ENCODE data around the gene RANBP9.

Gene RANBP9

GRCh38 chr6:13668291-13668928 is 43.2 kb downstream of the RANBP9 start:
- Histone ChIP-seq H3K4me1 (ENCODE audit: control insufficient read depth, low read length) (peaks cover 30% of the 10 kb centered on the region), H3K9me3 (ENCODE audit: control insufficient read depth, insufficient read depth, low read length) (no peaks in the 10 kb centered on the region), H3K9me2 (replicated peaks; ENCODE audit: control insufficient read depth, low read length) (no peaks in the 10 kb centered on the region), H3K4me2 (ENCODE audit: low read length) (no peak overlapping the region), H3F3A (ENCODE audit: control insufficient read depth, insufficient read depth) (no peaks in the 10 kb centered on the region), H3K27ac (ENCODE audit: low read depth, low read length) (no peak overlapping the region), H3K27me3 (ENCODE audit: control insufficient read depth, low read length) (no peaks in the 10 kb centered on the region), H3K79me2 (ENCODE audit: control insufficient read depth, low read length) (peaks cover 100% of the 10 kb centered on the region), H4K20me1 (ENCODE audit: control insufficient read depth, insufficient read depth, low read depth, low read length) (peaks cover 5% of the 10 kb centered on the region; the same call in 1 of the 2 replicates), H3K36me3 (ENCODE audit: control insufficient read depth, low read length) (peaks cover 5% of the 10 kb centered on the region; the same call in 1 of the 2 replicates), H3K4me3 (ENCODE audit: low read length) (no peak overlapping the region)
- TF ChIP-seq CTCF (IDR thresholded peaks at IDR 0.05; ENCODE audit: low read depth, low read length, poor library complexity, severe bottlenecking), result no peak
- no peak for TF ChIP-seq EZH2phosphoT487 (IDR thresholded peaks at IDR 0.05; ENCODE audit: borderline replicate concordance, low read length)

GRCh38 chr6:13667655-13668054 is 44.0 kb downstream of the RANBP9 start:
- TF ChIP-seq EZH2phosphoT487 (IDR thresholded peaks at IDR 0.05; ENCODE audit: borderline replicate concordance, low read length) (no peak), CTCF (IDR thresholded peaks at IDR 0.05; ENCODE audit: low read depth, low read length, poor library complexity, severe bottlenecking) (no peak)
- Histone ChIP-seq H3K4me2 (ENCODE audit: low read length) (no peak overlapping the region), H3K27ac (ENCODE audit: low read depth, low read length) (no peak overlapping the region), H3K36me3 (ENCODE audit: control insufficient read depth, low read length) (peaks cover 5% of the 10 kb centered on the region; the same call in 1 of the 2 replicates), H4K20me1 (ENCODE audit: control insufficient read depth, insufficient read depth, low read depth, low read length) (peaks cover 5% of the 10 kb centered on the region; the same call in 1 of the 2 replicates), H3K27me3 (ENCODE audit: control insufficient read depth, low read length) (no peaks in the 10 kb centered on the region), H3K9me2 (replicated peaks; ENCODE audit: control insufficient read depth, low read length) (no peaks in the 10 kb centered on the region), H3F3A (ENCODE audit: control insufficient read depth, insufficient read depth) (no peaks in the 10 kb centered on the region), H3K4me3 (ENCODE audit: low read length) (no peak overlapping the region), H3K79me2 (ENCODE audit: control insufficient read depth, low read length) (peaks cover 100% of the 10 kb centered on the region), H3K9me3 (ENCODE audit: control insufficient read depth, insufficient read depth, low read length) (no peaks in the 10 kb centered on the region), H3K4me1 (ENCODE audit: control insufficient read depth, low read length) (peaks cover 36% of the 10 kb centered on the region)

DNA sequence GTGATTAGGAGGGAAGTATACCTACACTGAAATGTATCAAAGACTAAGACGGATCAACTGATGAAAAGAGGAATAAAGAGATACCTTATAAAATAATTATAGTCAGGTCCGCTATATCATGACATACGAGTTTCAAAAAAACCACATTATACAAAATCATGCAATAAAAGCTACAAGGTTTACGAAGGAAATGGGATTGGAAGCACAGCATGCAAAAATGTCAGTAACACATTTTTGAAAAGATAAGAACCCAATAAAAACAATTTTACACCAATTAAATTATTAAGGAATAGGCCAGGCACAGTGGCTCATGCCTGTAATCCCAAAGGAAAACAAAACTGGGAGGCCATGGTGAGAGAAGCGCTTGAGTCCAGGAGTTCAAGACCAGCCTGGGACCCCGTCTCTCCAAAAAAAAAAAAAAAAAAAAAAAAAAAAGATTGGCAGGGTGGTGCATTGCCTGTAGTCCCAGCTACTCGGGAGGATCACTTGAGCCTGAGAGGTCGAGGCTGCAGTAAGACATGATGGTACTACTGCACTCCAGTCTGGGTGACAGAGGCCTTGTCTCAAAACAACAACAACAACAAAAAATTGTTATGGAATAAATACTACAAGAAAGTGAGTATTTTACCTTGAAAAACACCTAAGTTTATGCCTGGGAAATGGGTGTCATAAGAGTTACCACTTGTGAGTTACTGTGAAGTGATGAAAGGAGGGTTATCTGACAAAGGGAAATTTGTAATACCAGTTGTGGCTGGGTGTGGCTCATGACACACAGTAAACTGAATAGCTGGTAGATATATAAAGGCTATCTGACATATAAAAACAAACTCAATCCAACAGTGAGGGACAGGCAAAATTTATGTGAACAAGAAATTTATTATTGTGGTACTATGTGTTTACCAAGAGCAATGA is 45.2 kb downstream of the RANBP9 start:
- peaks cover 5% of the 10 kb centered on the region; the same call in 1 of the 2 replicates for H4K20me1 ChIP-seq (ENCODE audit: control insufficient read depth, insufficient read depth, low read depth, low read length)
- peaks cover 5% of the 10 kb centered on the region; the same call in 1 of the 2 replicates for H3K36me3 ChIP-seq (ENCODE audit: control insufficient read depth, low read length)
- H3K79me2 ChIP-seq (ENCODE audit: control insufficient read depth, low read length), result peaks cover 100% of the 10 kb centered on the region
- H3K4me2 ChIP-seq (ENCODE audit: low read length), result no peak overlapping the region
- no peaks in the 10 kb centered on the region for H3K27me3 ChIP-seq (ENCODE audit: control insufficient read depth, low read length)
- H3K9me3 ChIP-seq (ENCODE audit: control insufficient read depth, insufficient read depth, low read length), result no peaks in the 10 kb centered on the region
- no peak for TF ChIP-seq EZH2phosphoT487 (IDR thresholded peaks at IDR 0.05; ENCODE audit: borderline replicate concordance, low read length)
- no peak for TF ChIP-seq CTCF (IDR thresholded peaks at IDR 0.05; ENCODE audit: low read depth, low read length, poor library complexity, severe bottlenecking)
- no peak overlapping the region for H3K27ac ChIP-seq (ENCODE audit: low read depth, low read length)
- H3K4me1 ChIP-seq (ENCODE audit: control insufficient read depth, low read length), result peaks cover 36% of the 10 kb centered on the region
- H3F3A ChIP-seq (ENCODE audit: control insufficient read depth, insufficient read depth), result no peaks in the 10 kb centered on the region
- no peak overlapping the region for H3K4me3 ChIP-seq (ENCODE audit: low read length)
- no peaks in the 10 kb centered on the region for H3K9me2 ChIP-seq (replicated peaks; ENCODE audit: control insufficient read depth, low read length)

Data from DOHH2 (cell line).